ENCODE data around the gene BTN2A1. TPM values are rescaled to one million over a fixed set of nuclear protein-coding genes. Genes with fewer than 3 reads are reported as not detected.
A peak's percentile ranks its signal among the peaks of the same experiment; 100 is the strongest.

Gene BTN2A1
- 28.7 TPM for total RNA-seq (ENCODE audit: unreplicated experiment)
- long read RNA-seq, transcript BTN2A1-201 (8 exons, 2,920 nt) = major isoform, 5 of 17 reads
- long read RNA-seq, partial matches to known transcripts = 4 of 17 reads
- long read RNA-seq, other reads (novel, unspliced or antisense) = 6 of 17 reads

DNA sequence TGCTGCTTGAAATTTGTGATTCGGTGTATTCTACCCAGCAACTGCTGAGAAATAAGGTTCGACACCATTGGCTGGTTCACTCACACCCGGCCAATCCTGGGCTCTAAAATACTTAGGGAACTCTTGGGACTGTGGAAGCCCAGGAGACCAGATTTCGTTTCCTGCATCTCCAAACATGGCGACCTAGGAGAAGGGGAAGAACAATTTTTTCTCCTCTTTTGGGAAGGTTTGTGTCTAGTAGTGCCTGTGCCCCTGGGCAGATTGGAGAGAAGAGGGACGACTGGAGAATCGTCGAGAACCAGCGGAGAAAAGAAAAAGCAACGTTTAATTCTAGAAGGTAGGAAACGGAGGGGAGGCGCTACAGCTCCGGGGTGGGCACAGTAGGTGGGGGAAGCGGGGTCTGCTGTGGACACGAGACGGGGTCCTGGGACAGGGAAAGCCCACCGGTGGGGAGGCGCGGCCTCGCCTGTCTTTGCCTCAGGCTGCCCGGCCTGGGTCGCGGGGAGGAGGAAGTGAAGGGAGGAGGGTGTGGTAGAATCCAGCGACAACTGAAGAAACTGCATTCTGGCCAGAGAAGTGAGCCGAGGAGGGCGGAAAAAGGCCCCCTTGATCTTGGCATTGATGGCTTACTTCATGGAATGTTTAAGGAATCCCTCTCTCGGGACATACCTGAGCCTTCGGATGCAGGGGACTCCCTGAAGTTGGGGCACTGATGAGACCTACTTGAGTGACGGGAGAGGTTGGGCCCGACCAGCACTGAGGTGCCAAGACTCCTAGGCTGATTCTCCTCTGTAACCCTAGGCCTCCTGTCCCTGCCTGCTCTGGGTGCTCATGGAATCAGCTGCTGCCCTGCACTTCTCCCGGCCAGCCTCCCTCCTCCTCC is at the start of gene BTN2A1:
TSS of gene BTN2A1 (plus strand) at position 150 of the 883 bp plus-strand sequence. CDS start at position 832, 682 bp downstream.
- peak within 1 kb of the TSS; percentile 100 for H3K27ac Mint-ChIP-seq (ENCODE audit: unreplicated experiment)
- H3K27me3 Mint-ChIP-seq (ENCODE audit: unreplicated experiment) = peaks cover 4% of the 10 kb centered on the region

DNA sequence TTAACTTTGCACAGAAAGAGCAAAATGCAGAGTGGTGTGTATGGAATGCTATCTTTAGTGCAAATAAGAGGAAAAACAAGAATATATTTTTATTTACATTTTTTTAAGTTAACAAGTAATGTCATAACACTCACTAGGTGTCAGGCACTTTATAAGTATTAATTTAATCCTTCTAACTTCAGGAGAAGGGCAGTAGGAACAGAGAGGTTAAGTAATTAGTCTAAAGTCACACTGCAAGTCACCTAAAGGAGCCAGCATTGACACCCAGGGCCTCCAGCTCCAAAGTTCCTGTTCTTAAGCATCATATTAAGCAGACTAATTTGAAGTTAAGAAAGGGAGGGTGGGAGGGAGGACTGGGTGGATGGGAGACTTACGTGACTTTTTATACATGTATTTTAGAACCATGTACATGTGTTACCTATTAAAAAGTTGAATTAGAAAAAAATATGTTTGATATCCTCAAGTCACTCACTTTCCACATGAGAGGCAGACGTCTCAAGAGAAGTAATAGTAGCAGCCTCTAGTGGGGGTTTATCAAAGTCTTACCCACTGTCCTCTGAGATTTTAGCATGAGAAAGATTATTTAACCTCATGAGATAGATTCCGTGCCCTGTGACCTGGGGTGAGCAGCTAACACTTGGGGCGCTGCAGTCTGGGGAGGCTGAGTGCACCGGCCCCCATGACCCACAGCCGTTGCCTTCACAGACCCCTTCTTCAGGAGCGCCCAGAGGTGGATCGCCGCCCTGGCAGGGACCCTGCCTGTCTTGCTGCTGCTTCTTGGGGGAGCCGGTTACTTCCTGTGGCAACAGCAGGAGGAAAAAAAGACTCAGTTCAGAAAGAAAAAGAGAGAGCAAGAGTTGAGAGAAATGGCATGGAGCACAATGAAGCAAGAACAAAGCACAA is 48.7 kb upstream of the BTN2A1 start:
- DNase-seq (ENCODE audit: low spot score) = no peak
- peaks cover 29% of the 10 kb centered on the region for H3K4me1 Mint-ChIP-seq (ENCODE audit: unreplicated experiment)
- no peak overlapping the region for H3K27ac Mint-ChIP-seq (ENCODE audit: unreplicated experiment)
- no peak overlapping the region for H3K4me3 Mint-ChIP-seq (ENCODE audit: unreplicated experiment)
- no peaks in the 10 kb centered on the region for H3K9me3 Mint-ChIP-seq (ENCODE audit: unreplicated experiment)
- H3K27me3 Mint-ChIP-seq (ENCODE audit: unreplicated experiment) = no peaks in the 10 kb centered on the region
- H3K36me3 Mint-ChIP-seq (ENCODE audit: low read depth, unreplicated experiment) = peaks cover 5% of the 10 kb centered on the region
- TF ChIP-seq, protein P1, sequence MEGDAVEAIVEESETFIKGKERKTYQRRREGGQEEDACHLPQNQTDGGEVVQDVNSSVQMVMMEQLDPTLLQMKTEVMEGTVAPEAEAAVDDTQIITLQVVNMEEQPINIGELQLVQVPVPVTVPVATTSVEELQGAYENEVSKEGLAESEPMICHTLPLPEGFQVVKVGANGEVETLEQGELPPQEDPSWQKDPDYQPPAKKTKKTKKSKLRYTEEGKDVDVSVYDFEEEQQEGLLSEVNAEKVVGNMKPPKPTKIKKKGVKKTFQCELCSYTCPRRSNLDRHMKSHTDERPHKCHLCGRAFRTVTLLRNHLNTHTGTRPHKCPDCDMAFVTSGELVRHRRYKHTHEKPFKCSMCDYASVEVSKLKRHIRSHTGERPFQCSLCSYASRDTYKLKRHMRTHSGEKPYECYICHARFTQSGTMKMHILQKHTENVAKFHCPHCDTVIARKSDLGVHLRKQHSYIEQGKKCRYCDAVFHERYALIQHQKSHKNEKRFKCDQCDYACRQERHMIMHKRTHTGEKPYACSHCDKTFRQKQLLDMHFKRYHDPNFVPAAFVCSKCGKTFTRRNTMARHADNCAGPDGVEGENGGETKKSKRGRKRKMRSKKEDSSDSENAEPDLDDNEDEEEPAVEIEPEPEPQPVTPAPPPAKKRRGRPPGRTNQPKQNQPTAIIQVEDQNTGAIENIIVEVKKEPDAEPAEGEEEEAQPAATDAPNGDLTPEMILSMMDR (IDR thresholded peaks at IDR 0.05; ENCODE audit: unreplicated experiment) = no peak

More for the DNA sequence above, at the start of gene BTN2A1:
- Mint-ChIP-seq H3K4me3 (ENCODE audit: unreplicated experiment) (peak within 1 kb of the TSS; percentile 100), H3K4me1 (ENCODE audit: unreplicated experiment) (peaks cover 62% of the 10 kb centered on the region), H3K9me3 (ENCODE audit: unreplicated experiment) (no peaks in the 10 kb centered on the region), H3K36me3 (ENCODE audit: low read depth, unreplicated experiment) (peaks cover 22% of the 10 kb centered on the region)
- TF ChIP-seq, protein P1 (IDR thresholded peaks at IDR 0.05; ENCODE audit: unreplicated experiment) = no peak
- peak; percentile 71 for DNase-seq (ENCODE audit: low spot score)

DNA sequence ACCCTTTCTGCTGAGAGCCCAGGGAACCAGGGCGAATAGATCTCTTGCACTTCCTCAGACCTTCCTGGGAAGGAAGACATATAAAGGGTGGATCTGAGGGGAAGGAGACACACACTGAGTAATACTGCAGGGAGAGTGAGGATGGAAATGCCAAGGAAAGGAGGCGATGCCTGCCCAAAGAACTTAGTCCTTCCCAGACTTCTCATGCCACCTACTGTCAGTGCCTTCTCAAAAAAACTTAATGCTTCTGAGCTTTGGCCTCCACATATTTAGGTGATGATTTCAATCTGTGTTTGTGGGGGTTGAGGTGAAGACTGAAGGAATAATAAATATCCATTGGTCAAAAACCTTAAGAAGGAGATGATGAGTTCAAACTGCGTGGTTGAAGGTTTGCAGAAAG is 46.0 kb upstream of the BTN2A1 start:
- Mint-ChIP-seq H3K4me3 (ENCODE audit: unreplicated experiment) (no peak overlapping the region), H3K36me3 (ENCODE audit: low read depth, unreplicated experiment) (peaks cover 1% of the 10 kb centered on the region), H3K27ac (ENCODE audit: unreplicated experiment) (peak overlapping the region; percentile 68), H3K27me3 (ENCODE audit: unreplicated experiment) (peaks cover 2% of the 10 kb centered on the region), H3K4me1 (ENCODE audit: unreplicated experiment) (peaks cover 29% of the 10 kb centered on the region), H3K9me3 (ENCODE audit: unreplicated experiment) (no peaks in the 10 kb centered on the region)
- DNase-seq (ENCODE audit: low spot score) = no peak
- TF ChIP-seq, protein P1 (IDR thresholded peaks at IDR 0.05; ENCODE audit: unreplicated experiment) = no peak

DNA sequence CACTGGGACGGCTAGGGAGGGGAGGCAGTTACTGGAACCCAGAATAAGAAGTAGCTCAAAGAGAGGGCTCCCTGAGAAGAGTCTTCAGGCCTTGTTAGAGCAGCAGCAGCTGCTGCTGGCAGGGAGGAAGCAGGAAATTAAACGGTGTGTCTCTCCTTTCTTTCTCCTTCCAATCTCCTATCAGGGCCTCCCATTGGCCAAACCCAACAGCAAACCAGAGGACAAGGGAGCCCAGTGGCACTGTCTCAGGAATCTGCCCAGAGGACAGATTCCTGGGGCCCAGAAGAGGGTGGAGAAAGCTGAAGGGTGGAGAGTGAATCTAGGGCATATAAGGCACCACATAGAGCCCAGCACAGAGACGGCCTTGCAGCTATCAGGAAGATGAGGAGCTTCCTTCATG is 45.5 kb upstream of the BTN2A1 start:
- Mint-ChIP-seq H3K27ac (ENCODE audit: unreplicated experiment) (no peak overlapping the region), H3K27me3 (ENCODE audit: unreplicated experiment) (peaks cover 2% of the 10 kb centered on the region), H3K4me1 (ENCODE audit: unreplicated experiment) (peaks cover 29% of the 10 kb centered on the region), H3K36me3 (ENCODE audit: low read depth, unreplicated experiment) (peaks cover 3% of the 10 kb centered on the region), H3K4me3 (ENCODE audit: unreplicated experiment) (no peak overlapping the region), H3K9me3 (ENCODE audit: unreplicated experiment) (no peaks in the 10 kb centered on the region)
- TF ChIP-seq, protein P1 (IDR thresholded peaks at IDR 0.05; ENCODE audit: unreplicated experiment) = no peak
- DNase-seq (ENCODE audit: low spot score) = no peak
